DND-41 (cell line): ENCODE data around the gene NSD1.

Experiments
- ATAC-seq: fragments of 200-7000 bp; cut with Tn5 transposase; 3 replicates; pipeline ENCODE4 v1.9.1; 2021; ENCODE audit warnings: low read depth; ENCODE audit not compliant: insufficient read depth
- DNase-seq: peaks from one replicate; pipeline ENCODE4 v3.0.0-alpha.2; 2020
- H2AFZ ChIP-seq: 2 replicates; pipeline ENCODE4 v1.6.0; 2012; ENCODE audit warnings: low read depth, low read length
- H3K27ac ChIP-seq: 2 replicates; pipeline ENCODE4 v1.5.1; 2012; ENCODE audit warnings: low read length, inconsistent platforms
- H3K27me3 ChIP-seq: fragments of 200-600 bp; sonication (generic); 2 replicates; pipeline ENCODE4 v1.6.0; 2012; ENCODE audit warnings: low read length, mild to moderate bottlenecking, inconsistent platforms; ENCODE audit not compliant: insufficient read depth, poor library complexity
- H3K36me3 ChIP-seq: 2 replicates; pipeline ENCODE4 v1.5.1; 2012; ENCODE audit warnings: low read length, inconsistent platforms; ENCODE audit not compliant: insufficient read depth
- H3K4me1 ChIP-seq: 2 replicates; pipeline ENCODE4 v1.5.1; 2012; ENCODE audit warnings: mild to moderate bottlenecking, low read length; ENCODE audit not compliant: insufficient read depth
- H3K4me2 ChIP-seq: 2 replicates; pipeline ENCODE4 v1.6.0; 2012; ENCODE audit warnings: mild to moderate bottlenecking, moderate library complexity, low read length, inconsistent platforms; ENCODE audit not compliant: insufficient read depth
- H3K4me3 ChIP-seq, 2 experiments: fragments of 200-600 bp in 1 of 2; shearing (Covaris generic) in 1 of 2; 2 replicates each; pipeline ENCODE4 v1.5.1; 2012 to 2016; ENCODE audit warnings: inconsistent platforms in 2 of 2, low read length in 2 of 2, mild to moderate bottlenecking in 2 of 2, low read depth in 1 of 2, moderate library complexity in 1 of 2
- H3K79me2 ChIP-seq: 2 replicates; pipeline ENCODE4 v1.6.0; 2012; ENCODE audit warnings: low read length, inconsistent platforms; ENCODE audit not compliant: insufficient read depth
- H3K9ac ChIP-seq: 2 replicates; pipeline ENCODE4 v1.6.0; 2012; ENCODE audit warnings: low read depth, mild to moderate bottlenecking, inconsistent platforms, low read length, moderate library complexity
- H3K9me3 ChIP-seq: 2 replicates; pipeline ENCODE4 v1.5.1; 2012; ENCODE audit warnings: low read length, moderate library complexity, mild to moderate bottlenecking, inconsistent platforms; ENCODE audit not compliant: insufficient read depth, severe bottlenecking
- H4K20me1 ChIP-seq: 2 replicates; pipeline ENCODE4 v1.6.0; 2012; ENCODE audit warnings: low read length; ENCODE audit not compliant: insufficient read depth
- EZH2 ChIP-seq: IDR thresholded peaks from 3 replicates; pipeline ENCODE4 v1.6.1; 2012; ENCODE audit warnings: borderline replicate concordance, low read depth, mild to moderate bottlenecking, moderate library complexity, low read length, inconsistent platforms; ENCODE audit not compliant: severe bottlenecking
- TF ChIP-seq, protein P1 (sequence below): IDR thresholded peaks from 2 replicates; pipeline ENCODE4 v1.5.1; 2012; ENCODE audit warnings: borderline replicate concordance, low read length, moderate library complexity, mild to moderate bottlenecking; ENCODE audit not compliant: poor library complexity, severe bottlenecking; ENCODE audit errors: extremely low read depth

The NSD1 gene

DNA sequence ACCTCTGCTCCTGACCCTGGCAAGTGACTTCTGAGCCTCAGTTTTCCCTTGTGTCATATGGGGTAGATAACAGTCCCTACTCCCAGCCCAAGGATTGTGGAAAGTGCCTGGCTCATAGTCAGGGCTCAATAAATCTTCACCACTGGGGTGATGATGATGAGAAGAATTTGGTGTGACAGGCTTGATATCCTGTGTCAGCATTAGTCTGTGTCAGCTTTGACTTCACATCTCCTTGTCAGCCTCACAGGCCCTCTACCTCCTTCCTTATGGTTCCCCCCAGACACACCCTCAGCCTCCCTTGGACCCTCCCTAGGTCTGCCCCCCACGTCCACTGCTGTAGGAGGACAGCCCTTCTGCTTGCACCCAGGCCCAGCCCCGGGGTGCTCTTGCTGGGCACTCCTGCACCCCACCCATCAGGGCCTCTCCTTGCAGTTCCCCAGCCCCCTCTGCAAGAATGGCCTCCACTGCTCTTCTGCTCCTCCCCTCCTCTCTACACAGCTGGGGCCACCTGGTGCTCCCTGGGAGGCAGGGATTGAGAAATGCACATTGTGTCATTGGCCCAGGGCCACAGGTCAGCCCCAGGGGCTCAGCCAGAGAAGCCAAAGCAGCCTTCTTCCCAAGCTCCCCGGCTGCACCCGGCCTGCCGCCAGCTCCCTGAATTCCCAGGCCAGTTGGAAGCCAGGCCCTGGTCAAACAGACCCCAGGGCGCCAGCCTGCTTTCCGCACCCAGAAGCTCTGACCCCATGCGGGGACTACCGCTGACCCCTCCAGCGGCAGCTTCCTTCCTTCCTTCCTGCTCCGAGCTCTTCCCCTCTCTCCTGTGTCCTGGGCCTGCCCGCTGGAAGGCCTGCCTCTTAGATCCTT, 39.1 kb upstream of the NSD1 start:
- ATAC-seq, result no peak

DNA sequence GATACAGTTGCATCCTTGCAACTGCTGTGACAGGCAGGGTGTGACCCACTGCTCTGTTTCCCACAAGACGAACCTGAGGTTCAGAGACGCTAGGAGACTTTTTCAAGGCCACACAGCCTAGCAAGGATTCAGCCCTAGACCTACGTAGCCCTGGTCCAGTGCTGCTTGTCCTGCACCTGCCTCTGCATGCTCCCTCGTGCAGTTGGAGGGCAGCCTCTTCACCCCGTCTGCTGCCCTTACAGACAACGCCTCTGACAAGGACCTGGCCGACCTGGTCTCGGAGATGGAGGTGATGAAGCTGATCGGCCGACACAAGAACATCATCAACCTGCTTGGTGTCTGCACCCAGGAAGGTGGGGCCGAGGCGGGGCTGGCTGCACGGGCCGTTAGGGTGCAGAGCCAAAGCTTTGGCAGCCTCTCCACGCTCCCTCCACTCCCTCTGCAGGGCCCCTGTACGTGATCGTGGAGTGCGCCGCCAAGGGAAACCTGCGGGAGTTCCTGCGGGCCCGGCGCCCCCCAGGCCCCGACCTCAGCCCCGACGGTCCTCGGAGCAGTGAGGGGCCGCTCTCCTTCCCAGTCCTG, 38.4 kb upstream of the NSD1 start:
- no peak for DNase-seq
- Histone ChIP-seq H3K4me2 (no peak overlapping the region), H4K20me1 (no peaks in the 10 kb centered on the region; the same call in 1 of the 2 replicates), H3K4me3 (no peak overlapping the region), H3K27me3 (peaks cover 12% of the 10 kb centered on the region), H3K79me2 (no peaks in the 10 kb centered on the region), H2AFZ (no peak overlapping the region), H3K4me1 (no peaks in the 10 kb centered on the region), H3K36me3 (no peaks in the 10 kb centered on the region), H3K27ac (no peak overlapping the region), H3K9me3 (no peaks in the 10 kb centered on the region), H3K9ac (no peak overlapping the region)
- ATAC-seq, result no peak
- TF ChIP-seq, protein P1, sequence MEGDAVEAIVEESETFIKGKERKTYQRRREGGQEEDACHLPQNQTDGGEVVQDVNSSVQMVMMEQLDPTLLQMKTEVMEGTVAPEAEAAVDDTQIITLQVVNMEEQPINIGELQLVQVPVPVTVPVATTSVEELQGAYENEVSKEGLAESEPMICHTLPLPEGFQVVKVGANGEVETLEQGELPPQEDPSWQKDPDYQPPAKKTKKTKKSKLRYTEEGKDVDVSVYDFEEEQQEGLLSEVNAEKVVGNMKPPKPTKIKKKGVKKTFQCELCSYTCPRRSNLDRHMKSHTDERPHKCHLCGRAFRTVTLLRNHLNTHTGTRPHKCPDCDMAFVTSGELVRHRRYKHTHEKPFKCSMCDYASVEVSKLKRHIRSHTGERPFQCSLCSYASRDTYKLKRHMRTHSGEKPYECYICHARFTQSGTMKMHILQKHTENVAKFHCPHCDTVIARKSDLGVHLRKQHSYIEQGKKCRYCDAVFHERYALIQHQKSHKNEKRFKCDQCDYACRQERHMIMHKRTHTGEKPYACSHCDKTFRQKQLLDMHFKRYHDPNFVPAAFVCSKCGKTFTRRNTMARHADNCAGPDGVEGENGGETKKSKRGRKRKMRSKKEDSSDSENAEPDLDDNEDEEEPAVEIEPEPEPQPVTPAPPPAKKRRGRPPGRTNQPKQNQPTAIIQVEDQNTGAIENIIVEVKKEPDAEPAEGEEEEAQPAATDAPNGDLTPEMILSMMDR, result no peak

More for the DNA sequence above, 39.1 kb upstream of the NSD1 start:
- Histone ChIP-seq H3K9me3 (no peaks in the 10 kb centered on the region), H4K20me1 (no peaks in the 10 kb centered on the region; the same call in 1 of the 2 replicates), H3K36me3 (no peaks in the 10 kb centered on the region), H3K27ac (no peak overlapping the region), H3K4me3 (no peak overlapping the region), H3K4me2 (no peak overlapping the region), H3K27me3 (peaks cover 10% of the 10 kb centered on the region), H2AFZ (no peak overlapping the region), H3K9ac (no peak overlapping the region), H3K4me1 (no peaks in the 10 kb centered on the region), H3K79me2 (no peaks in the 10 kb centered on the region)
- TF ChIP-seq, protein P1, result no peak
- no peak for TF ChIP-seq EZH2
- no peak for DNase-seq

GRCh38 chr5:177096162-177097015, 37.2 kb upstream of the NSD1 start:
- DNase-seq (no peak), ATAC-seq (no peak)
- H3K4me3 ChIP-seq, result no peak overlapping the region
- no peaks in the 10 kb centered on the region for H3K9me3 ChIP-seq
- H3K27ac ChIP-seq, result no peak overlapping the region
- H3K27me3 ChIP-seq, result peaks cover 12% of the 10 kb centered on the region
- no peaks in the 10 kb centered on the region for H3K79me2 ChIP-seq
- H4K20me1 ChIP-seq, result no peaks in the 10 kb centered on the region; the same call in 1 of the 2 replicates
- no peak overlapping the region for H3K9ac ChIP-seq
- H2AFZ ChIP-seq, result no peak overlapping the region
- H3K4me2 ChIP-seq, result no peak overlapping the region
- no peaks in the 10 kb centered on the region for H3K4me1 ChIP-seq
- no peaks in the 10 kb centered on the region for H3K36me3 ChIP-seq
- TF ChIP-seq EZH2, result no peak
- TF ChIP-seq, protein P1, result no peak
